A204.1 (cell line): ENCODE measurements around the gene MRO.
"Not testable (repeated sequence)": the region's sequence is repeated elsewhere in the genome, so short reads cannot be mapped to it uniquely, and the experiment has no call there.

Experiments used
- FAIRE-seq: peaks from 2 replicates; lab custom pipeline; 2012; peaks lifted over from hg19 to GRCh38; lab: Jason Lieb, UNC

Gene MRO

DNA sequence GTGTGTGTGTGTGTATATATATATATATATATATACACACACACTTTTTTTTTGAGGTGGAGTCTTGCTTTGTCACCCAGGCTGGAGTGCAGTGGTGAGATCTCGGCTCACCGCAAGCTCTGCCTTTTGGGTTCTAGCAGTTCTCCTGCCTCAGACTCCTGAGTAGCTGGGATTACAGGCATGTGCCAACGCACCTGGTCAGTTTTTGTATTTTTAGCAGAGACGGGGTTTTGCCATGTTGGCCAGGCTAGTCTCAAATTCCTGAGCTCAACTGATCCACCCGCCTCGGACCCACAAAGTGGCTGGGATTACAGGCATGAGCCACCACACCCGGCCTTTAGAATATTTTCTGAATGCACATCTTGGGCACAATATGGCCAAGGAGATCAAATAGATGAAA lies 13.7 kb upstream of the MRO start:
- FAIRE-seq: not testable (repeated sequence)

DNA sequence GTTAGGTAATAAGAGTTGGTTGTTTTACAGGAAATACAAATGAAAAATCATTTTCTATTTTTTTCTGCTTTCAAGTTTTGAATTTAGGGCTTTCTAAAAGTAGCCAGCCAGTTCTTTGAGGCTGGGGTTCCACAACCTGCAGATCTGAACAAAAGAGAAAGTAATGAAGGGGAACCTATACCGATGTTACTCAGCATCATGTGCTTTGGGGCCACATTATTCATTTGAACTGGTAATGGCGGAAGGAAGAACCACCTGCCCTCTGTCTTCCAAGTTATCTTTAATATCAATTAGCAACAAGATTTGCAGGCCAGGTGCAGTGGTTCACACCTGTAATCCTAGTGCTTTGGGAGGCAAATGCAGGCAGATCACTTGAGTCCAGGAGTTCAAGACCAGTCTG lies 12.9 kb upstream of the MRO start:
- no peak for FAIRE-seq

DNA sequence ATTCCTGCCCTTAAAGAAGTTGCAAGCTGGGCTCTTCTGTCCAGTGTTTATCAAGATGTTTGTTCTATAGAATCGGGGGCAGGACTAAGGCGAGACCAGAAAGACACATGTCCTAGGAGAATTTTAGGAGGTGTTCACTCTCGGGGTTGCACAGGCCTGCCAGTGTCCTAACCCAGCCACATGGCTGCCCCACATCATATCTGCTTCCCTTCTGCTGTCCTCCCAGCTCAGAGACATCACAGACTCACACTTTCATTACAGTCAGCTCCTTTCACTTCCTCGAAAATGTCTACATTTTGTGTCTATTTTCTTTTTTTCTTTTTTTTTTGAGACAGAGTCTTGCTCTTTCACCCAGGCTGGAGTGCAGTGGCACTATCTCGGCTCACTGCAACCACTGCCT lies 10.7 kb upstream of the MRO start:
- no peak for FAIRE-seq

DNA sequence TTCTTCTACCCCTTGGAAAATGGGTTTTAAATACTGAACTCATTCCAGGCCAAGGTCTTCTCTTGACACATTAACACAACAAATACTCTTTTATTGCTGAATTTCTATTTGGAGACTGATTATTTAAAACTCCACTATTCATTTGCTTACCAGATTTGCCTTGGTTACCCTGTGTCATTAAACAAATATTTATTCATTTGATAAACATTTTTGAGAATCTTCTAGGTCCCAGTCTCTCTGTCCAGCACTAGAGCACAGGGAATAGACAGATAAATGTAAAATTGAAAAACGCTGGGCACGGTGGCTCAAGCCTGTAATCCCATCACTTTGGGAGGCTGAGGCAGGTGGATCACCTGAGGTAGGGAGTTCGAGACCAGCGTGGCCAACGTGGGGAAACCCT lies 9.8 kb upstream of the MRO start:
- FAIRE-seq: no peak

DNA sequence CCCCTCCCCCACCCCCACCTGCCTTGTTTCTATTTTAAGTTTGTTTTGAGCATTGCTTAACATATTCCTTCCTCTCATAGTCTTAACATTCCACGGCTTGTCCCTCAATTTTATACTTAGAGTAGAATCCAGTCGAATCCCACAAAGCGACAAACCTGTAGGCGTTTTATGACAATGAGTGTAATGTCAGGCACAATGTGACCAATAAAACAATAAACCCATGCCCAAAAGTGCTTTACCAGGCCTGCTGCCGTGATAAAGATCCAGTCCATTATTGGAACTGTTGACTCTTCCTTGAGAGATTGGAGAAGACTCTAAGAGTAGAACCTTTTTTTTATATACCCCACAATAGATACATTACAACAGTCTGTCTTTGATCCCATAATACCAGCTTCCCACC lies 6.2 kb upstream of the MRO start:
- no peak for FAIRE-seq

DNA sequence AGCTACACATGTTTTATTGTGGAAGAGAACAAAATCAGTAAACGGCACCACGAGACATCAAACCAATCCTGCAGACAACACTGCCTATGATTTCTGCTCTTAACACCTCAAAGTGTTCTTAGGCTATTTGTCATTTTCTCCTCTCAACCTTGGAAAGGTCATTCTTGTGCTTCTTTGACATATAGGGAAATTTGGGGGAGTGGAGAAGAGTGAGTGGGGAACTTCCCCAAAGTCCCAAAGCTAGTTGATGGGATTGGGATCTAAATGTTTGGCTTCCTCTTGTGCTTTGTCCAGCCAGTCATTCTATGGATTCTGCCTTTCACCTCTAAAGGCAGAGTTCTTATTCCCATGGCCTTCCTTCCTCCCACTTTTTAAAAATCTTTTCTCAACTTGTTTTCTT lies 5.8 kb upstream of the MRO start:
- no peak for FAIRE-seq

DNA sequence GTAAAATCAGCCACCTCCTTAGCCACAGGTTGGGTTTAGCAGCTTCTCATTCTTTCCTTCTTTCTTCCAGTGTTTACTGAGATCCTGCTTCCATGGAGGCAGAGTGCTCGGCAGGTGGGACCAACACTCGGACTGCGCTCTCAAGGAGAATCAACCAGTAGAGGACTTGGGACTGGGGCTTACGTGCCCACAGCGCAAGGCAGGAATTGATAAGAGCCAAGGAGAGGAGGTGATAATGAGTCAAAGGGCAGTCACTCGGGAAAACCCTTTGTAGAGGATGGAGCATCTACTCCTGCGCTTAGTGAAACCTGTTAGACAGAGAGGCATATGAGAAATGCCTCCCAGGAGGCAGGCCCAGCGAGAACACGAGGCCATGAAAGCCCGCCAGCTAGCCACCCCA lies 2.9 kb upstream of the MRO start:
- no peak for FAIRE-seq

DNA sequence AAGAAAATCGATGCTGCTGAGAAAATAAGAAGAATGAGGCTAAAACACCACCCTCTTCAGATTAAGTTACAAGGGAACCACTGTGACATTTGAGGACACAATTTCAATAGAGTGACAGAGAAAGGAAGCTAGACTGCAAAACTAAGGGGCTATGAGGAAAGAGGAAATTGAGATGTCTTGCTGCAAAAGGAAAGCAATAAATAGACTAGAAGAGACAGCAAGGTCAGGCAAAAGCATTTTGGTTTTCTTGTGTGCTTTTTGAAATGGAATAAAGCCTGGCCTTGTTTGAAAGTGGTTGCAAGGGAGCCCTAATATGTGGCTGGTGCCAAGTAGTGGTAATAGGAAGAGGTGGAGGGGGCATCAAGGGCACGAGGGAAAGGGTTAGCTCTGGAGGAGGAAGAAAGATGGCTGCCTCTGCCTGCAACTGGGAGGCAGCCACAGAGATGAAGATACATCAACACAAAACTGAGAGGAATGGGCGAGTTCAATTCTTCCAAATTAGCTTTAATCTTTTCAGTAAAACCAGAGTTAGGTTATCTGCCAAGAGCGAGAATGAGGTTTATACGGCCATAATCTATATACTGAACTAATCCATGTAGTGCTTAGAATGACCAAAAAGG lies 1.2 kb upstream of the MRO start:
- no peak for FAIRE-seq

DNA sequence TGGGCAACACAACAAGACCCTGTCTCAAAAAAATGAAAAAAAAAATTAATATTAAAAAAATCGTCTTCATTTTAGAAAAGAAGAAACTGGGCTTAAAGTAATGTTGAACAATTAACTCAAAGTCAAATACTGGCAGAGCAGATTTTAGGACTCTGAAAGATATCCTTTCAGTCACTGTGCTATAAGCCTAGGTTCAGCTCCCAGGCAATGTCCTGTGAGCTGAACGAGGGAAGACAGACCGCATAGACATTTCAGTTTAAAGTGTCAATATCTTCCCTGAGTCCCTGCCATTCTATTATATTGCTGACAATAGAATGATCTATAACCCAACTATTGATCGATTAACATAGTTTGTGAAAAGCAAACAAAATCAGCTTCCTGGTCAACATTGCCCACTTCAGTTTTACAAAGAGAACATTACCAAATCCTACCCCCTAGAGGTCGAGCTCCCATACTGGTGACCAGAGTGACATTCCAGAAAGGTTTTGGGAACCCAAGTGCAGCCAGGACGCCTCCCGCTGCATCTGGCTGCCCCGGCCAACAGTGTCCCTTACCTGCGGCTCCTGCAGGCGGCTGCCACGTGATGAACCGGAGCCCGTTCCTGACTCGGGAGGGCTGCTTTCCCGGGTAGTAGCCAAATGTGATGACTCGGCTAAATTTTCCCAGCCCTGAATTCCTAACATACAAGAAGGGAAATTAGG lies 639 bp downstream of the MRO start:
- no peak for FAIRE-seq

DNA sequence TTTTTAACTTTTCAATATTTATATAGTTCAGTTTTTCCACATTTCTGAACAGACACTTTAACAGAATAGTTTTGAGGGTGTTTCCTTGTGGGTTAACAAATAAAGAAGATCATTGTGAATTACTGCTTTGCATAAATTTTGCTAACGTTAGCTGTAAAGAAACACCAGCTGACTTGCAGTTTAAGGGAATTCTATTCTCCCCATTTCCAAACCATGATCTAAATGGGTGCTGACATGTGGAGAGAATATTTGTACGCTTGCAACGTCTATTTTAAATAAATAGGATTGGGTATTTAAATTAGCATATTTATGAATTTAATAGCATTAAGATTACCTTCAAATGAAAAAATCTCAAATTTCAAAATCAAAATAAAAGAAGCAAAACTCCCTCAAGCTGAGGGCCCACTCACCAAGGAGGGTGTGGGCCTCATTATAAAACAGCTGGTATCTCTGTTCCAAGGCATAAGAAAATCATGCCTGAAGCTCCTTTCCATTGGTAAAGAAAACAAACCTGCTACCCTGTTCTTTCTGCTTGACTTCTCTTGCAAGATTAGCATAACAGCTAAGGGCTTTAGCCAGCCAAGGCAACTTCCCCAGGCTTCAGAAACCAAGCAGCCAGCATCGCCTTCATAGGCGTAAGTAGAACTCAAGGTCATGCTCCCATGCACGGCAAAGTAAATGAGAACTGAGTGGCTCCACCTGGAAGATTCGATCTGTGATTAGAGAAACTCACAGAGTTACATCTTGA lies 3.2 kb downstream of the MRO start:
- FAIRE-seq: no peak

DNA sequence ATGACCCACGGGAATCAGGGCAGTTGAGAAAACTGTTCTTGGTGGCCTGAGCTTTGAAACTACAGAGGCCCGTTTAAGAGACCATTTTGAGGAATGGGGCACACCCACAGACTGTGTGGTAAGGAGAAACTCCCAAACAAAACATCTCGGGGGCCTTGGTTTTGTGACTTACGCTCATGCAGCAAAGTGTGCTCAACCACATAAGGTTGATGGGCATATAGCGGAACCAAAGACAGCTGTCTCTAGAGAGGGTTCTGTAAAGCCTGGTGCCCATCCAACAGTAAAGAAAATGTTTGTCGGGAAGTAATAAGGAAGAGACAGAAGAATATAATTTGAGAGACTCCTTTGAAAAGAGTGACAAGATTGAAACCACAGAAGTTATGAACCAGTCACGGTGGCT lies 5.4 kb downstream of the MRO start:
- no peak for FAIRE-seq

DNA sequence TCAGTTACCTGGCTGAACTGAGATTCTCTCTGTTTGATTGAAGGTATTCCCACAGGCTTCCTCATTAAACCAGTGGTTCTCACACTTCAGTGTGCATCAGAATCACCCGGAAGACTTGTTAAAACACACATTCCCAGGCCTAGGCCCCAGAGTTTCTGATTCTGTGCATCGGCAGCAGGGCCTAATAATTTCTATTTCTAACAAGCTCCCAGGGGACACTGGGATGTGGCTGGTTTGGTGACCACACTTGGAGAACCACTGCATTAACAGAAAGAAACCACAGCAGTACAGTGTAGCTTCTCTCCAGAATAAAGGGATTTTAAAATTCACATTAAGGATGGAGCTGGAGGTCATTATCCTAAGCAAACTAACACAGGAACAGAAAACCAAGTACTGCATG lies 6.5 kb downstream of the MRO start:
- FAIRE-seq: no peak

DNA sequence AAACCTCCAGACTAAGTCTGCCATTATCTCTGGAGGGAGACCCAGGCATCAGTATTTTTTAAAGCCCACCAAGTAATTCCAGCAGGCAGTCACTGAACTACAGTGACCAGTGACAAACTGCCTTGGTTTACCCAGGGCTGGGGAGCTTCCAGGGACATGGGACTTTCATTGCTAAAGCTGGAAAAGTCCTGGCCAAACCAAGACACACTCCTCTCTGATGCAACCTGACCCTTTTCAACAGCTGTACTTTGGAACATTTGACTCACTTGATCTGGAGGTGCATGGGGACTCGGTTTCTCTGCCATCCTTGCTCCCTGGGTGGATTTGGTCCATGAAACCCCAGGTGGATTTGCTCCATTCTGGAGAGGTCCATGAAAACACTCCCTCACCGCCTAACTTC lies 7.0 kb downstream of the MRO start:
- no peak for FAIRE-seq

DNA sequence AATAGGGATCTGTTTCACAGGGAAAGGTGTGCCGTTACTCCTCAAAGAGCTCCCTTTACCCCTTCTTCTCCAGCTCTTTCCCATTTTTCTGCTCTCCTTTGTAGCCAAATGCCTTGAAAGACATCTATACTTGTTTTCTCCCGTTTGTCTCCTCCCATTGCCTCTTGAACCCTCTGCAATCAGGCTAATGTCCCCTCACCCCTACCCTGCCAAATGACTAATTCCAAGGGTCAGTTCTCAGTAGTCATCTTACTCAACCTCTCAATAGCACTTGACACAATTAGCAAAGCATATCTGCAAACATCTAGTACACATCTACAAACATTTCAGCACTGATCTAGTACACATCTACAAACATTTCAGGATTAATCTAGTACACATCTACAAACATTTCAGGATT lies 12.6 kb downstream of the MRO start:
- FAIRE-seq: no peak

DNA sequence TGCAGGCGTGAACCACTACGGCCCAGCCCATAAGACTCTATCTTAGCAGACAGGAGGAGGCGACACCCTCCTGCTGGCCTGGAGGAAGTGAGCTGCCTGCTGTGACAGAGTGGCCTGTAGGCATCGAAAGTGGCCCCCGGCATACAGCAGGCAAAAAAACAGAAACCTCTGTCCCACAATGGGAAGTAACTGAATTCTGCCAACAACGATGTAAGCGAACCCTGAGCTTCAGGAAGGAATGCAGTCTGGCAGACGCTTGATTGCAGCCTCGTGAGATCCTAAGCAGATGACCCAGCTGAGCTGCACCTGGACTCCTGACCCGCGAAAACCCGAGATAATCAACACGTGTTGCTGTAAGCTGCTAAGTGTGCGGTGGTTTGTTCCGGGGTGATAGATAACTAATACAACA lies 13.6 kb downstream of the MRO start:
- FAIRE-seq: no peak

DNA sequence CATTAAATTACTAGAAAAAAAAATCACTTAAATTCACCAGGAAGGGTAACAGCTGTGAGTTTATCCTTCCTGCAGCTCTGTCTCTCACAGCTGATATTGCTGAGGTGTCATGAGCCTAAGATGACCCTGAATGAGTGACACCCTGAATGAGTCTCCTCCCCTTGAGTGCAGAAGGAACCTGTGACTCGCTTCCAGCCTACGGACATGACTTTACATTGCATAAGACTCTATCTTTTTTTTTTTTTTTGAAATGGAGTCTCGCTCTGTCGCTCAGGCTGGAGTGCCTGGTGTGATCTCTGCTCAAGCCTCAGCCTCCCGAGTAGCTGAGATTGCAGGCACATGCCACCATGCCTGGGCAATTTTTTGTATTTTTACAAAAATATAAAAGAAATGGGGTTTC lies 14.1 kb downstream of the MRO start:
- FAIRE-seq: no peak

DNA sequence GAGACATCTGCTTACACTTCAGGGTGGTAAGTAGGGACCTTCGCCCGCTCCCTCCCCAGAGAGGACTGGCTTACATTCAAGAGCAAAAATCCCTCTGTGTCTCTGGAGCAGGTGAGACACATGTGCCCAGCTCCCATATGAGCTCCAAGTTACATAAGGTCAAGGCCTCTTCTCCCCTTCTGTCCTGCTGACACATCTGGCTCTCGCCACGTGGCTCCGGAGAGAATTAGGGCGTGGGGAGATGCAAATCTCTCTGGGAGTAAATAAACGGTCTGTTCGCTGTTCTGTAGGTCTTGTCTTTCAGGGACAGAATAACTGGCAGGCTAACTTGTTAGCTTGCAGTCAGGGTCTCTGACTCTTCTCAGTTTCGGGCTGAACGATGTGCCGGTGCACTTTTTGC lies 16.2 kb downstream of the MRO start:
- FAIRE-seq: no peak

DNA sequence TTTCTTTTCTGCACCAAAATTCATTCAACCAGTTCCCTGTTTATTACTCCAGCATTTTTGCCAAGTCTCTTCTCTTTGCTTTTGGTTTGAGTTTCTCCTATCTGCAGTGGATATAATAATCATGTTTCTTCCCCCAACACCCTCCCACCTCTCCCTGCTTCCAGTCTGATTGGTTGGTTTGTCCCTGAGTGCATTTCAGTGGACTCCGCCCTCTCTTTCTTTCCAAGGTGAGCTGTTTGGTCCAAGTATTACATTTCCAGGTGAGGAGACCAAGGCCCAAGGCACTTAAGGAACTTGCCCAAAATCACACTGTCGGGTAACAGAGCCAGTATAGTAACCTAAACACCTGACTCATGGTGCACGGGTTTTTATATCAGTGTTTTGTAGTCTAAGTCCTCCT lies 17.7 kb downstream of the MRO start:
- FAIRE-seq: no peak

DNA sequence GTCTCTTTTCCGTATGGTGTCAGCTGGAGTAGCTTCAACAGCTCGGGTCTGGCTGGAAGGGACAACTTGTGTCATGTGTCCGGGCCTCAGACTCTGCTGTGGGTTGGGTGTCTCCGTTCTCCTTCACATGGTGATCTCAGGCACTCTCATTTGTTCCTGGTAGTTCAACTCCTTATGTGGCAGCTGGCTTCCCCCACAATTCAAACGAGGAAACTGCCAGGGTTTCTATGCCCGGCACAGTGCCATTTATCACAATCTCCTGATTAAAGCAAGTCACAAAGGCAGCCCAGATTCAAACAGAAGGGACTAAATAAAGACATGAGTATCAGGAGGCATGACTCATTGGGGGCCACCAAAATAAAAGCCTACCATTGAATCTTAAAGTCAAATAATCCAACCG lies 22.7 kb downstream of the MRO start:
- FAIRE-seq: no peak

DNA sequence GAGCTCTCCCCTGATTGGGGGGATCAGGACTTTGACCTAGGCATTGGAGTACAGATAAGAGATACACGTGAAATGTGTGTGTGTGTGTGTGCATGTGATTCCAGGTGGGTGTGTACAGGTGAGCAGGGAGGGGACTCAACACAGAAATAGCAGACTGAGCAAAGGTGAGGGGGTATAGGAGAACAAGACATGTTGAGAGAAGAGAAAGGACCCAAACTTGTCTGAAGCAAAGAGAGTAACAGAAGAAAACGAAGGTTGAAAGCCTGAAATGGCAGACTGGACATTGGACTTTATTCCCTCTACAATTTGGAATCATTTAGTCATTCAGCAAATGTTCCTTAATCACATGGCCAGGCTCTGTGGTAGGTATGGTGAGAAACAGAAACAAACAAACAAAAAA lies 23.3 kb downstream of the MRO start:
- FAIRE-seq: no peak

DNA sequence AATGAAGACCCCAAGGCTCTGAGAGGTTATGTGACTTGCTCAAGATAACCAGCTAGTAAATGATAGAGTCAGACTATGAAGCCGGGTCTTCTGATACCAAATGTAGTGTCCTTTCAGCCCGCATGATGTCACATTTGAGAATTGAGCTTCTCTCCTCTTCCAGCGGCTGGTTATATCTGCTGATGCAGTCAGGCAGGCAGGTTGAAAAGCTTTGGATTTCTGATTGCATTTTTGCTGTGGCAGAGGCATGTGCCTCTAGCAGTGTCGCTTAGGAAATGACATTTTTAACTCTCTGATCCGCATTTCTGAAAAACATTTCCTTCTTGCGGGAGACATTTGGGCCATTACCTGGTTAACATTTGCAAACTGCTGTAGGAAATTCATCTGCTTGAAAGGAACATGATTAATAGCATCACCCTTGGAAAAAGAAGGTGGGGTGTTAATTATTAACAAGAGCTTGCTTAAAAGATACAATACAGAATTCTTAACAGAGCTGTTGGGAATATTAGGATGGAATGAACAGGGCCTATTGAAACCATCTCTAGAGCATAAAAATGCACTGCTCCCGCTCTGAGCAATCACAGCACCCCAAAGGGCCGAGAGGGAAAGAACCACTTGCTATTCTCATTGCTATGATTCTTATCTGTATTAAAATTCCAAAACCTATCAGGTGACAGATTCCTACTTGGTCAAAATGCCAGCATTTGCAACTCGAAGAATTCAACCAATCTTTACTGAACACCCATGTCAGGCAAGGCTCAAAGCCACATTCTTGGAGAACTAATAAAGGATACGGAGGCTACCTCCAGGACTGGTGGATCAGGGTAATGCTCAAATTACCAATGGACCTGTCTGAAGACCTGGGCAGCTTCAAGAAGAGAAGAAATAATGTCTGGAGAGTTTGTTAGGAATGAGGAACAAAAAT lies 25.9 kb downstream of the MRO start:
- FAIRE-seq: no peak

DNA sequence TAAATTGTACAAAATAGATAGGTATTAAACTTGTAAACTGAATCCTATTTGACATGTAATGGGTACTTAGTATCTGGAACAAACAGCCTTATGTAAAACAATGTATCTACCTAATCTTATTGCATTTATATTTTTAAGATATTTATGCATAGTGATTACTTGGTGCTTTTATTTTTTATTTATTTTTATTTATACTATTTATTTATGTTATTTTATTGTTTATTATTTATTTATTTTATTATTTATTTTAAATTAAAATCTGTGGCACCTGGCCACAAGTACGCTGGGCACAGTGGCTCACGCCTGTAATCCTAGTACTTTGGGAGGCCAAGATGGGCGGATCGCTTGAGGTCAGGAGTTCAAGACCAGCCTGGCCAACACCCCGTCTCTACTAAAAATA lies 26.9 kb downstream of the MRO start:
- FAIRE-seq: peak; percentile 65
